HG03103 (cell line): ENCODE measurements around the gene RBM7.

Source experiments
- ATAC-seq: cut with Tn5 transposase; IDR thresholded peaks from one replicate; pipeline ENCODE4 v1.9.1; 2021; ENCODE audit warnings: low read depth; ENCODE audit not compliant: unreplicated experiment

The RBM7 gene

GRCh38 chr11:114442536-114442935 is 42.1 kb downstream of the RBM7 start:
- ATAC-seq: no peak

GRCh38 chr11:114447444-114447843 is 47.0 kb downstream of the RBM7 start:
- ATAC-seq: no peak

- no peak for ATAC-seq
Observed at GRCh38 chr11:114447892-114448291, 47.4 kb downstream of the RBM7 start.

GRCh38 chr11:114448749-114449482 is 48.5 kb downstream of the RBM7 start:
- no peak for ATAC-seq

GRCh38 chr11:114449845-114450244 is 49.4 kb downstream of the RBM7 start:
- ATAC-seq: no peak

- no peak for ATAC-seq
Observed at GRCh38 chr11:114452399-114452798, 51.9 kb downstream of the RBM7 start.
